ENCODE measurements around the gene TDRD10.

Gene TDRD10

DNA sequence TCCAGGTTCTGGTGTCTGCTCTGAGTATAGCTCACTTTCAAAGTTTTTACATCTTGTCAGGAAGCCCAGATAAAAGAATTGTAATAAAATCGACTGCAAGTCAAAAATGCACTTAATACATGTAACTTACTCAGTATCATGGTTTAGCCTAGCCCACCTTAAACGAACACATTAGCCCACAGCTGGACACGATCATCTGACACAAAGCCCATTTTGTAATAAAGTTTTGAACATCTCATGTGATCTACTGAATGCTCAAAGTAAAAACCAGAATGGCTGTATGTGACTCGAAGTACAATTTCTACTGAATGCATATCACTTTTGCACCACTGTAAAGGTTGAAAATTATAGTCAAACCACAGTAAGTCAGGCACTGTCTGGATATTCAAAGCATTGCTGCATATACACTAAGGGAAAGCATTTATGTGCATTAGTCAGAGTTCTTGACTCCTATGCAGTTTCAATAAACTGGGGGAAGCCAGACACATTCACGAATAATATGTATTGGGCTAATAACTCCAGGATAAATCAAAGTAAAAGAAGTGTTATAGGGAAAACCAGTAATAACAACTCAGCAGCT, 12.2 kb upstream of the TDRD10 start:
- TF ChIP-seq, protein P1, sequence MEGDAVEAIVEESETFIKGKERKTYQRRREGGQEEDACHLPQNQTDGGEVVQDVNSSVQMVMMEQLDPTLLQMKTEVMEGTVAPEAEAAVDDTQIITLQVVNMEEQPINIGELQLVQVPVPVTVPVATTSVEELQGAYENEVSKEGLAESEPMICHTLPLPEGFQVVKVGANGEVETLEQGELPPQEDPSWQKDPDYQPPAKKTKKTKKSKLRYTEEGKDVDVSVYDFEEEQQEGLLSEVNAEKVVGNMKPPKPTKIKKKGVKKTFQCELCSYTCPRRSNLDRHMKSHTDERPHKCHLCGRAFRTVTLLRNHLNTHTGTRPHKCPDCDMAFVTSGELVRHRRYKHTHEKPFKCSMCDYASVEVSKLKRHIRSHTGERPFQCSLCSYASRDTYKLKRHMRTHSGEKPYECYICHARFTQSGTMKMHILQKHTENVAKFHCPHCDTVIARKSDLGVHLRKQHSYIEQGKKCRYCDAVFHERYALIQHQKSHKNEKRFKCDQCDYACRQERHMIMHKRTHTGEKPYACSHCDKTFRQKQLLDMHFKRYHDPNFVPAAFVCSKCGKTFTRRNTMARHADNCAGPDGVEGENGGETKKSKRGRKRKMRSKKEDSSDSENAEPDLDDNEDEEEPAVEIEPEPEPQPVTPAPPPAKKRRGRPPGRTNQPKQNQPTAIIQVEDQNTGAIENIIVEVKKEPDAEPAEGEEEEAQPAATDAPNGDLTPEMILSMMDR (conservative IDR thresholded peaks at IDR 0.05), result no peak
- TF ChIP-seq ZFX (IDR thresholded peaks at IDR 0.05), result no peak
- no peak overlapping the region for H3K27ac ChIP-seq

GRCh38 chr1:154490317-154490716, 11.7 kb upstream of the TDRD10 start:
- TF ChIP-seq ZFX (IDR thresholded peaks at IDR 0.05), result no peak
- TF ChIP-seq, protein P1 (conservative IDR thresholded peaks at IDR 0.05), result no peak
- no peak overlapping the region for H3K27ac ChIP-seq

- TF ChIP-seq ZFX (IDR thresholded peaks at IDR 0.05), result no peak
- TF ChIP-seq, protein P1 (conservative IDR thresholded peaks at IDR 0.05), result no peak
- H3K27ac ChIP-seq, result no peak overlapping the region
Observed at GRCh38 chr1:154492115-154492514, 9.9 kb upstream of the TDRD10 start.

GRCh38 chr1:154493276-154493675, 8.7 kb upstream of the TDRD10 start:
- H3K27ac ChIP-seq, result no peak overlapping the region
- no peak for TF ChIP-seq ZFX (IDR thresholded peaks at IDR 0.05)
- TF ChIP-seq, protein P1 (conservative IDR thresholded peaks at IDR 0.05), result no peak

- TF ChIP-seq, protein P1 (conservative IDR thresholded peaks at IDR 0.05), result no peak
- no peak for TF ChIP-seq ZFX (IDR thresholded peaks at IDR 0.05)
- no peak overlapping the region for H3K27ac ChIP-seq
Observed at GRCh38 chr1:154495496-154496273, 6.3 kb upstream of the TDRD10 start.

DNA sequence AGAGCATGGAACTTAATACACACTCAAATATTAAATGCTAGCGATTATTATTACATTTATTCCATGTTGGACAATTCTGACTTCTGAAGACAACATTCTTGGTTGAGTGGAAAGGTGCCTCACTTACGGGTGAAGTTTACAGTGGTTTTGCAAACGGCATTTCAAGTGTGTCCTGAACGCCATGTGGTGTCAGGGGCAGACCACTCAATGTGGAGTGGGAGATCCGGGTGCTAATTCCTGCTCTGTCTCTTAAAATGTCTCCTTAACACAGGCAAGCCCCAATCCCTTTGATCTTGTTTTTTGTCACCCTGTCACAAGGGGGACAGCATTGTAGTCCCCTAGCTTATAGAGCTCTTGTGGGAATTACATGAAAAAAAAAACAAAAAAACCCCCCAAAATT, 5.6 kb upstream of the TDRD10 start:
- H3K27ac ChIP-seq, result no peak overlapping the region

More for the DNA sequence above, 5.6 kb upstream of the TDRD10 start:
- TF ChIP-seq, protein P1 (conservative IDR thresholded peaks at IDR 0.05), result no peak
- no peak for TF ChIP-seq ZFX (IDR thresholded peaks at IDR 0.05)

All from C4-2B (cell line).